NCI-H2107 treated with DMSO at 0.1 percent for 48 hours (cell line): Measurements from ENCODE around the gene DHH.
A peak's percentile ranks its signal among the peaks of the same experiment; 100 is the strongest.
"Not testable (repeated sequence)": the region's sequence is repeated elsewhere in the genome, so short reads cannot be mapped to it uniquely, and the experiment has no call there.

Experiments used
- DNase-seq: peaks from one replicate; lab custom pipeline; 2025; ENCODE audit not compliant: unreplicated experiment; lab: John Stamatoyannopoulos, UW

The DHH gene

DNA sequence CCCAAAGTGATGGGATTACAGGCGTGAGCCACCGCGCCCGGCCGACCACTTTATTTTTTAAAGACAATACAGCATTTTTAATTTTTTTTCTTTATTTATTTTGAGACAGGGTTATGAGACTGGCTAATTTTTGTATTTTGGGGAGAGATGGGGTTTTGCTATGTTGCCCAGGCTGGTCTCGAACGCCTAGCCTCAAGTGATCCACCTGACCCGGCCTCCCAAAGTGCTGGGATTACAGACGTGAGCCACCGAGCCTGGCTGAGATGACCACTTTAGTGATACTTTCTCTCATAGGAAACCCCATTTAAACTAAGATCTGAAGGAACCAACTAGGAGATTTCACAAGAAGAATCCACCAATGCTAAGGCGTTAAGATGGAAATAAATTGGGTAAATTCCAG lies 23.6 kb downstream of the DHH start:
- DNase-seq, result no peak

DNA sequence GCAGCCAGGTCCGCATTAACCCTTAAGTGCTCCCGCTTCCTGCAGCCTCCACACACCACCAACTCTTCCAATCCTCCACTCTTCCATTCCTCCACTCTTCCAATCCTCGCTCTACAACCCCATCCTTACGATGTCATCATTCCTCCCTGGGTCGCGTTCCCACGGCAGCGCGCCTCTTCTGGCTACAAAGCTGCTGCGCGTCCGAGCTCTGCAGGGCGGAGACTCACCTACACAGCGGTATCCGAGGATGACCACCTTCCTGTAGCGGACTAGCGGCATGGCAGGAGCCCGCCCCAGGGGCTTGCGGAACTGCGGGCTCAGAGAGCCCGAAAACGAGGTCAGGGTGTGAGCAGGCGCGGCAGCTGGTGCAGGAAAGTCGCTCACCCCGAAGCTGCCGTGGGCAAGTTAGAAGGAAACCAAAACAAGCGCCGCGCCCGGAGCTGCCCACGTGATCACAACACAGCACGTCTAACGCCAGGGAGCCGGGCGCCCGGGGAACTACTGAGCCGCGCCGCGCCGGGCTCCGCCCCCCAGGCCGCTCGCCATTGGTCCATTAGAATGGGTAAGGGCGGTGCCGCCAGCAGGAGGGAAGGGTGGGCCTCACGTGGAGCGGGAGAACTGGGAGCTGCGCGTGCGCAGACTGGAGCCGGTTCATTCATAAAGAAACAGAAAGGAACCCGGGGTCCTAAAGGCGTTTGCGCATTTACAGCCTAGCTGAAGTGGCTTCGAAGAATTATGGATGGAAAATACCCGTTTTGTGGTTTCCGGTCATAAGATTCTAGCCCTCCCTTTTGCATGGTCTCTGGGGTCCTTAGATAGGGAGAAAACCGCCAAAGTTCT lies 24.9 kb downstream of the DHH start, which contains the start of gene RHEBL1:
Gene RHEBL1 (minus strand): TSS at position 473 of the 840 bp plus-strand sequence. CDS start 194 bp downstream, at position 279.
- peak; percentile 97 for DNase-seq

- DNase-seq, result no peak
Observed at GRCh38 chr12:49068879-49069506, 25.6 kb downstream of the DHH start.

- no peak for DNase-seq
Observed at GRCh38 chr12:49066120-49066519, 28.5 kb downstream of the DHH start.

DNA sequence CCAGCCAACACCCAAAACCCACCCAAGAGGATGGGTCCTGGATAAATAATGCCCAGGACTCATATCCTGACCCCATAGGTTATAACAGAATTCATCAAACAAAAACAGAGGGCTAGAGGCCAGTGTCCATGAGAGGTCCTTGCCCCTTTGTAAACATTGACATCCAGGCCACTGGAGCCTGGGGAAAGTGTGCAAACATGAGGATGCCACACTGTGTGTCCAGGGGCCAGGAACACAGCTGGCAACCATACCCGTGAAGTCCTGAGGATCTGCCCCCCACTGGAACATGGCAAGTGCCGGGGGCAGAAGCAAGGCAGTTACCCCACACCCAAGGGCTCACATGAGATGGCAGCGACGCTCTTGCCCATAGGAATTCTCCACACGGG lies 29.8 kb downstream of the DHH start:
- no peak for DNase-seq

DNA sequence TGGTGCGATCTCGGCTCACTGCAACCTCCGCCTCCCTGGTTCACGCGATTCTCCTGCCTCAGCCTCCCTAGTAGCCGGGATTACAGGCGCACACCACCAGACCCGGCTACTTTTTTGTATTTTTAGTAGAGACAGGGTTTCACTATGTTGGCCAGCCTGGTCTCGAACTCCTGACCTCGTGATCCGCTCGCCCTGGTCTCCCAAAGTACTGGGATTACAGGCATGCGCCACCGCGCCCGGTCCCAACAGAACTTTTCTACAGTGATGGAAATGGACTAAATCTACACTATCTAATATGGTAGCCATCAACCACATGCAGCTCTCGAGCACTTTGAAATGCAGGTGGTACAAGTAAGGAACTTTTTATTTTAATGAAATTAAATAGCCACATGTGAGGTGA lies 32.7 kb downstream of the DHH start:
- not testable (repeated sequence) for DNase-seq

GRCh38 chr12:49061157-49061650 lies 33.4 kb downstream of the DHH start:
- DNase-seq, result no peak

- peak; percentile 90 for DNase-seq
Observed at GRCh38 chr12:49060237-49061156, 34.1 kb downstream of the DHH start, which contains the start of gene KMT2D. Gene KMT2D (minus strand): TSS chr12:49060794. CDS start chr12:49055324, 5,470 bp downstream.

DNA sequence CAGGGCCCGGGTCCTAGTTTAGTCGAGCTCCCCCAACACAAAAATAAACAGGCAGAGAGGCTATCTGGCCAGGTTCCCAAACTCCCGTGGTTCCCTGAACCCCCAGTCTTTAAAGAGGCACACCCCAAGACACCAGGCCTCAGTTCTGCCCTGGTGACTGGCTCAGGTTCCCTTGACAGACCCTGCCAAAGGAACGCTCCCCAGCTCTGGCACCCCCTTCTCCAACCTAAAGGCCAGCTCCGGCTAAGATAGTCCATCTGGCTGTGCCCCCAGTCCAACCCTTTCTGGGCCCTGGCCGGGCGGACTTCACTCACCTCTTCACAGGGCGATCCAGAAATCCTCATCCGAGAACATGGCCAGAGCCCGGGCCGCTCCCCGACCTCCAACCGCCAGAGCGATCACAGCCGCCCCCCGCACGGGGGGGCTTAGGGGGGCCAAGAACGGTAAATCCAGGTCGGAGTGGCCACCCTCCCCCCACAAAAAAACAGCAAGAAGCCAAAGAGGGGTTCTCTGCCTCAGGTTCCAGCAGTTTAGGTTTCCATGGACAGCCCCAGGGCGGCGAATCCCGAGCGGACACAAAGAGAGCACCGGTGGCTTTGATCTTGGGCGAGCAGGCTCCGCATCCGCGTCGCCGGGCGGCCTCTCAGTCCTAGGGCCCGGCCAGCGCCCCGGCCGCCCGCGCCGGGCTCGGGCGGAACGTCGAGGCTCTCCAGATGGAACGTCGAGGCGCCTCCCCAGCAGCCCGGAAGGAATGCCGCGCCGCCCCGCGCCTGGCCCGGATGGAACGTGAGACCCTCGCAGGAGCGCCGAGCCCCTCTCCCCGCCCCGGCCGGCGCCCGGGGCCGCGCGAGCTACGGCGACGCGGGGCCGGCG lies 35.1 kb downstream of the DHH start:
- no peak for DNase-seq

DNA sequence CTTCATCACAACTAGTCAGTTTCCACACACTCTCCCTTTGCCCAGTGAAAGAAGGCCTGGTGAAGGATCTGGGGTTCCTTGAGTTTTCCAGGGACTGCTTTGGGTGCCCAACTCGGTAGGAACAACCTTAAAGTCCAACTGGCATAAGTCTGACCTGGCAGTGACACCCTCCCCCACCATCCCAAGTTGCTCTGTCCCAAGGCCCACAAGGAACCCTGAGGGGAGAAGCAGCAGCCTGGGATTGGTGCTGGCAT lies 35.6 kb downstream of the DHH start:
- no peak for DNase-seq

DNA sequence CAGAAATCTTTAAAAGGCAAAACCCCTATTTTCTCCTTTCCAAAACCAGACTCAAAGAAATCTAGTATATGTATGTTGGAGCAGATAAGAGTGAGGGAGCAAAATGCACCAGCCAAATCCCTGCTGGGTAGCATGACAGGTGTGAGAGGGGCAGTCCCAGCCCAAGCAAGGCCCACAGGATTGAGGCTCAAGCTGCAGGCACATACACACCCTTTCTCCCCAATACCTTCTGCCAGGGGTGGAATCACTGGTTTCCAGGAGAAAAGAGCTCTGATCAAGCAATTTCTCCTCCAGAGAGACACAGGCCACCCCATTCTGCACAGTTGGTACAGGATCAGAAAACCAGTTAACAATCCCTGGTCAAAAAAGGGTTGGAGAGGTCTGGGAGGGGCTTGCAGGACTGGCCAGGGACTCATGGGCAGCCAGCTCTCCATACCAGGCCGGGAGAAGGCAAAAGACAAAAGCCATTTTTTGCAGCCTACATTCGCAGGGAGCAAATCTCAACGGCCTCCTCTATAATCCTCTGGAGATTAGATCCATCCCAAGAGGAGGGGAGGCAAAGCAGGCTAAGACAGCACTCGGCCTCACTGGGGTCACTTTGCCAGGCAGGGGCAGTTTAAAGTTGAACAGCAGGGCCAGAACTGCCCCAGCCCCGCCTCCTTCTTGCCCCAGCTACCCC lies 36.1 kb downstream of the DHH start:
- no peak for DNase-seq

DNA sequence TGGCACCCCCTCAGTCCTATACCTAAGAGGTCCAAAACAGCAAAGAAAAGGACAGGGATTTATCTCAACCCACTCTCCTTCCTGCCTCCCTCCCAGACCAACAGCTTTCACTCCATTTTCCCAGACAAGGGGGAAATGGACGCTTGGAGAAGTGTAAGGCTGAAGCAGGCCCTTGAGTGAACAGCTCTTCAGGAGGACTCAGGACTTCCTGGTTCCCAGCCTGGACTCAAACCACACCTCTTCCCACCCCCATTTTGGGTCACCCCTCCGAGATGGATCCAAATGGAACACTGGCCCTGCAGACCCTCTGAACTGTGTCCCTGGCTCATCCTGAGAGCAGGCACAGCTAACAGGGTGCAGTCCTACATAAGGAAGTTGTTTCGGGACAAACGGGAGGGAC lies 36.7 kb downstream of the DHH start:
- no peak for DNase-seq

GRCh38 chr12:49055978-49056754 lies 38.4 kb downstream of the DHH start:
- DNase-seq, result peak; percentile 9

DNA sequence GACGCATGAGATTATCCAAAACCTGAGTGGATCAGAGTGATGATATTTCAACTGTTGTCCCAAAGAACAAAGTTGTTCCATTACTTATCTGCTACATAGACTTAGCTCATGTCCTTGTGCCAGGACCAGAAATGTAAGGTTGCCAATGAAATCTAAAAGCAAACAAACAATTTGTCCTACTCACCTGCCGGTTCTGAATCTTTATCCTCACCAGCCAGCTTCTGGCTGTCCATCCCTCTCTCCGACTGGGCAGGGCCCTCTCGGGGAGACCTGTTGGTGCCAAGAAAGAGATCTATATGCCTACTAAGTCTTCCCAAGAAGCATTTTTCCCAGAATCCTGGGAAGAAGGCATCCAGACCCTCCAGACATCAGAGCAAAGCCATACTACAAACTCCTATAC lies 39.5 kb downstream of the DHH start:
- DNase-seq, result no peak

- no peak for DNase-seq
Observed at GRCh38 chr12:49054524-49054923, 40.1 kb downstream of the DHH start.

- DNase-seq, result no peak
Observed at GRCh38 chr12:49054096-49054495, 40.5 kb downstream of the DHH start.

- DNase-seq, result no peak
Observed at GRCh38 chr12:49052451-49053208, 42.0 kb downstream of the DHH start.

DNA sequence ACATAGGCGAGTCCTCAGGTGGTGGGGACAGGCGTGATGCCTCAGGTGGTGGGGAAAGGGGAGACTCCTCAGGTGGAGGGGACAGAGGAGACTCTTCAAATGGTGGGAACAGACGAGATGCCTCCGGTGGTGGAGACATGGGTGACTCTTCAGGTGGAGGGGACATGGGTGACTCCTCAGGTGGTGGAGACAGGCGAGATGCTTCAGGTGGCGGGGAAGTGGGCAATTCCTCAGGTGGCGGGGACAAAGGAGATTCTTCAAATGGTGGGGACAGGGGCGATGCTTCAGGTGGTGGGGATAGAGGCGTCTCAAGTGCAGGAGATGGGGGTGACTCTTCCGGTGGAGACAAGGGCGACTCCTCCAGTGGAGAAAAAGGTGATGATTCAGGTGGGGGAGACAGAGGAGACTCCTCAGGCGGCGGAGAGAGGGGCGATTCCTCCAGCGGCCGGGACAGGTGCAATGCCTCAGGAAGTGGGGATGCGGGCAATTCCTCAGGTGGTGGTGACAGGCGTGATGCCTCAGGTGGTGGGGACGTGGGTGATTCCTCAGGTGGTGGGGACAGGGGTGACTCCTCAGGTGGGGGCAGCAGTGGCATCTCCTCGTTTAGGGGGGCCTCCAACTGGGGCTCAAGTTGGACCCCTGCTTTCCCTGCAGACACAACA lies 42.7 kb downstream of the DHH start:
- DNase-seq, result no peak
